ENCODE measurements around the gene PTGES3. TPM values are rescaled to one million over a fixed set of nuclear protein-coding genes. Genes with fewer than 3 reads are reported as not detected.

PTGES3 gene
- total RNA-seq, 1 donor from 2014 or later: 155 TPM

GRCh38 chr12:56687223-56688128 lies 608 bp downstream of the PTGES3 start:
- Mint-ChIP-seq H3K27me3 (ENCODE audit: low read depth) (no peaks in the 10 kb centered on the region), H3K4me1 (peaks cover 37% of the 10 kb centered on the region), H3K9me3 (no peaks in the 10 kb centered on the region), H3K4me3 (peak overlapping the region; percentile 100), H3K36me3 (peaks cover 5% of the 10 kb centered on the region), H3K27ac (peak overlapping the region; percentile 100)
- DNase-seq (ENCODE audit: low spot score in 2 of 2, unreplicated experiment in 2 of 2): peak; percentile 24 to 63
- TF ChIP-seq, protein P1, sequence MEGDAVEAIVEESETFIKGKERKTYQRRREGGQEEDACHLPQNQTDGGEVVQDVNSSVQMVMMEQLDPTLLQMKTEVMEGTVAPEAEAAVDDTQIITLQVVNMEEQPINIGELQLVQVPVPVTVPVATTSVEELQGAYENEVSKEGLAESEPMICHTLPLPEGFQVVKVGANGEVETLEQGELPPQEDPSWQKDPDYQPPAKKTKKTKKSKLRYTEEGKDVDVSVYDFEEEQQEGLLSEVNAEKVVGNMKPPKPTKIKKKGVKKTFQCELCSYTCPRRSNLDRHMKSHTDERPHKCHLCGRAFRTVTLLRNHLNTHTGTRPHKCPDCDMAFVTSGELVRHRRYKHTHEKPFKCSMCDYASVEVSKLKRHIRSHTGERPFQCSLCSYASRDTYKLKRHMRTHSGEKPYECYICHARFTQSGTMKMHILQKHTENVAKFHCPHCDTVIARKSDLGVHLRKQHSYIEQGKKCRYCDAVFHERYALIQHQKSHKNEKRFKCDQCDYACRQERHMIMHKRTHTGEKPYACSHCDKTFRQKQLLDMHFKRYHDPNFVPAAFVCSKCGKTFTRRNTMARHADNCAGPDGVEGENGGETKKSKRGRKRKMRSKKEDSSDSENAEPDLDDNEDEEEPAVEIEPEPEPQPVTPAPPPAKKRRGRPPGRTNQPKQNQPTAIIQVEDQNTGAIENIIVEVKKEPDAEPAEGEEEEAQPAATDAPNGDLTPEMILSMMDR (IDR thresholded peaks at IDR 0.05; ENCODE audit: unreplicated experiment): no peak

- Mint-ChIP-seq H3K9me3 (no peaks in the 10 kb centered on the region), H3K27ac (peak overlapping the region; percentile 90), H3K27me3 (ENCODE audit: low read depth) (no peaks in the 10 kb centered on the region), H3K4me3 (peak overlapping the region; percentile 55), H3K4me1 (peaks cover 39% of the 10 kb centered on the region), H3K36me3 (peaks cover 10% of the 10 kb centered on the region)
- TF ChIP-seq, protein P1 (IDR thresholded peaks at IDR 0.05; ENCODE audit: unreplicated experiment): no peak
- DNase-seq (ENCODE audit: low spot score in 2 of 2, unreplicated experiment in 2 of 2): no peak
Measured at GRCh38 chr12:56684745-56685359, 3.2 kb downstream of the PTGES3 start.

DNA sequence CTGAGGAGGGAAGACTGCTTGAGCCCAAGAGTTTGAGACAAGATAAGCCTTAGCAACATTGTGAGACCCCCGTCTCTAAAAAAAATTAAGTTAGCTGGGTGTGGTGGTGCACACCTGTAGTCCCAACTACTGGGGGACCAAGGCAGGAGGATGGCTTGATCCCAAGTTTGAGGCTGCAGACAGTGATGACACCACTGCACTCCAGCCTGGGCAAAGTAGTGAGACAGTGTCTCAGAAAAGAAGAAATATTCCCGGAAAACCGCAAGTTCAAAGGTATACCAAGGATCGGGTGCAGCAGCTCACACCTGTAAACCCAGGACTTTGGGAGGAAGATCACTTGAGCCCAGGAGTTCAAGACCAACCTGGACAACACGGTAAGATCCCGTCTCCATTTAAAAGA lies 5.8 kb downstream of the PTGES3 start:
- peak overlapping the region; percentile 21 for H3K27ac Mint-ChIP-seq
- H3K4me3 Mint-ChIP-seq: no peak overlapping the region
- no peak for DNase-seq (ENCODE audit: low spot score in 2 of 2, unreplicated experiment in 2 of 2)
- H3K27me3 Mint-ChIP-seq (ENCODE audit: low read depth): no peaks in the 10 kb centered on the region
- peaks cover 29% of the 10 kb centered on the region for H3K4me1 Mint-ChIP-seq
- H3K9me3 Mint-ChIP-seq: no peaks in the 10 kb centered on the region
- H3K36me3 Mint-ChIP-seq: peaks cover 10% of the 10 kb centered on the region
- TF ChIP-seq, protein P1 (IDR thresholded peaks at IDR 0.05; ENCODE audit: unreplicated experiment): no peak

DNA sequence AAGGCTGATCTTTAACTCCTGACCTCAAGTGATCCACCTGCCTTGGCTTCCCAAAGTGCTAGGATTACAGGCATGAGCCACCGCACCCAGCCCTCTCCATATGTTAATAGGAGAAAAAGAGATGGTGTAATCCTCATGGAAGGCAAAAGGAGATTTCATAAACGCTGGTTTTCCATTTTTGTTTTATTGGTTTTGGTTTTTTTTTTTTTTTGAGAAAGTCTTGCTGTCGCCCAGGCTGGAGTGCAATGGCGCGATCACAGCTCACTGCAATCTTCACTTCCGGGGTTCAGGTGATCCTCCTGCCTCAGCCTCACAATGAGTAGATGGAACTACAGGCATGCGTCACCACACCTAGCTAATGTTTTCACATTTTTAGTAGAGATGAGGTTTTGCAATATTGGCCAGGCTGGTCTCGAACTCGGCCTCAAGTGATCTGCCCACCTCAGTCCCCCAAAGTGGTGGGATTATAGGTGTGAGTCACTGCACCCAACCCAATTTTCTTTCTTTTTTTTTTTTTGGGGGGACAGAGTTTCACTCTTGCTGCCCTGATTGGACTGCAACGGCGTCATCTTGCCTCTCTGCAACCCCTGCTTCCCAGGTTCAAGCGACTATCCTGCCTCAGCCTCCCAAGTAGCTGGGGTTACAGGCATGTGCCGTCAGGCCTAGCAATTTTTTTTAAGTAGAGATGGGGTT lies 8.1 kb downstream of the PTGES3 start:
- DNase-seq (ENCODE audit: low spot score in 2 of 2, unreplicated experiment in 2 of 2): no peak
- H3K9me3 Mint-ChIP-seq: no peaks in the 10 kb centered on the region

DNA sequence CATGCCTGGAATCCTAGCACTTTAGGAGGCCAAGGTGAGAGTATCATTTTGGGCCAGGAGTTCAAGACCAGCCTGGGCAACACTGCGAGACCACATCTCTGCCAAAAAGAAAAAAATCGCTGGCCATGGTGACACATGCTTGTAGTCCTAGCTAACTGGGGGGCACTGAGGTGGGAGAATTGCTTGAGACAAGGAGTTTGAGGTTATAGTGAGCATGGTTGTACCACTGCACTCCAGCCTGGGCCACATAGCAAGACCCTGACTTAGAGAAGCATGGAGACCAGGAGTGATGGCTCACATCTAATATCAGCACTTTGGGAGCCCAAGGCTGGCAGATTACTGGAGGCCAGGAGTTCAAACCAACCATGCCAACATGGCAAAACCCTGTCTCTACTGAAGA lies 9.2 kb downstream of the PTGES3 start:
- no peak overlapping the region for H3K4me3 Mint-ChIP-seq
- peaks cover 8% of the 10 kb centered on the region for H3K36me3 Mint-ChIP-seq
- no peak for DNase-seq (ENCODE audit: low spot score in 2 of 2, unreplicated experiment in 2 of 2)
- H3K9me3 Mint-ChIP-seq: no peaks in the 10 kb centered on the region
- no peaks in the 10 kb centered on the region for H3K27me3 Mint-ChIP-seq (ENCODE audit: low read depth)
- H3K27ac Mint-ChIP-seq: peak overlapping the region; percentile 30
- TF ChIP-seq, protein P1 (IDR thresholded peaks at IDR 0.05; ENCODE audit: unreplicated experiment): no peak
- peaks cover 3% of the 10 kb centered on the region for H3K4me1 Mint-ChIP-seq

More for the DNA sequence above, 8.1 kb downstream of the PTGES3 start:
- H3K27ac Mint-ChIP-seq: no peak overlapping the region
- peaks cover 15% of the 10 kb centered on the region for H3K4me1 Mint-ChIP-seq
- H3K27me3 Mint-ChIP-seq (ENCODE audit: low read depth): no peaks in the 10 kb centered on the region
- TF ChIP-seq, protein P1 (IDR thresholded peaks at IDR 0.05; ENCODE audit: unreplicated experiment): no peak
- H3K4me3 Mint-ChIP-seq: no peak overlapping the region
- peaks cover 10% of the 10 kb centered on the region for H3K36me3 Mint-ChIP-seq

Data from mesothelial cell of epicardium (in vitro differentiated cells).